HG03066 (cell line): ENCODE data around the gene TMEM100.

Experiments
- ATAC-seq: cut with Tn5 transposase; IDR thresholded peaks from one replicate; pipeline ENCODE4 v1.9.1; 2021; ENCODE audit warnings: low read depth; ENCODE audit not compliant: unreplicated experiment

The TMEM100 gene

GRCh38 chr17:55722742-55723487 lies at the start of gene TMEM100:
Gene TMEM100 (minus strand): TSS chr17:55722864. CDS start chr17:55721070, 1,794 bp downstream.
- no peak for ATAC-seq

- no peak for ATAC-seq
These were observed 49.4 kb upstream of the TMEM100 start for GRCh38 chr17:55772086-55772485.

GRCh38 chr17:55770196-55770870 lies 47.7 kb upstream of the TMEM100 start:
- no peak for ATAC-seq

GRCh38 chr17:55769625-55770000 lies 46.9 kb upstream of the TMEM100 start:
- ATAC-seq = no peak

GRCh38 chr17:55768936-55769624 lies 46.4 kb upstream of the TMEM100 start:
- no peak for ATAC-seq

GRCh38 chr17:55765472-55765871 lies 42.8 kb upstream of the TMEM100 start:
- no peak for ATAC-seq

GRCh38 chr17:55764610-55765009 lies 41.9 kb upstream of the TMEM100 start:
- ATAC-seq = no peak

- ATAC-seq = no peak
These were observed 41.2 kb upstream of the TMEM100 start for GRCh38 chr17:55763856-55764255.

- no peak for ATAC-seq
These were observed 39.6 kb upstream of the TMEM100 start for GRCh38 chr17:55762086-55762858.

- no peak for ATAC-seq
These were observed 38.1 kb upstream of the TMEM100 start for GRCh38 chr17:55760643-55761355.

- ATAC-seq = no peak
These were observed 35.5 kb upstream of the TMEM100 start for GRCh38 chr17:55758171-55758570.

GRCh38 chr17:55757659-55758058 lies 35.0 kb upstream of the TMEM100 start:
- ATAC-seq = no peak

GRCh38 chr17:55756689-55757088 lies 34.0 kb upstream of the TMEM100 start:
- no peak for ATAC-seq

GRCh38 chr17:55751720-55752250 lies 29.1 kb upstream of the TMEM100 start:
- no peak for ATAC-seq

GRCh38 chr17:55750750-55751657 lies 28.3 kb upstream of the TMEM100 start, which contains the start of gene PCTP:
Gene PCTP (plus strand): TSS chr17:55751051. CDS start chr17:55751104, 53 bp downstream.
- ATAC-seq = peak; percentile 99

- ATAC-seq = no peak
These were observed 27.3 kb upstream of the TMEM100 start for GRCh38 chr17:55749985-55750384.

GRCh38 chr17:55748841-55749240 lies 26.2 kb upstream of the TMEM100 start:
- no peak for ATAC-seq

GRCh38 chr17:55747209-55747608 lies 24.5 kb upstream of the TMEM100 start:
- ATAC-seq = no peak

- ATAC-seq = no peak
These were observed 23.8 kb upstream of the TMEM100 start for GRCh38 chr17:55746466-55746865.
